HG03469 (cell line): ENCODE data around the gene ZBBX.
"Not testable (repeated sequence)": the region's sequence is repeated elsewhere in the genome, so short reads cannot be mapped to it uniquely, and the experiment has no call there.

Experiments
- ATAC-seq: cut with Tn5 transposase; IDR thresholded peaks from one replicate; pipeline ENCODE4 v1.9.1; 2021; ENCODE audit warnings: mild to moderate bottlenecking, moderate library complexity, moderate number of reproducible peaks; ENCODE audit not compliant: unreplicated experiment

ZBBX gene

GRCh38 chr3:167380004-167380689, at the start of gene ZBBX:
ZBBX (minus strand) TSS chr3:167380297; CDS start chr3:167372901, 7,396 bp downstream.
- peak; percentile 99 for ATAC-seq

GRCh38 chr3:167426962-167427361, 46.9 kb upstream of the ZBBX start:
- ATAC-seq = not testable (repeated sequence)

GRCh38 chr3:167422396-167422795, 42.3 kb upstream of the ZBBX start:
- not testable (repeated sequence) for ATAC-seq

GRCh38 chr3:167409611-167410010, 29.5 kb upstream of the ZBBX start:
- ATAC-seq = no peak

- no peak for ATAC-seq
These were observed 26.9 kb upstream of the ZBBX start for GRCh38 chr3:167406876-167407492.

GRCh38 chr3:167397826-167398225, 17.7 kb upstream of the ZBBX start:
- no peak for ATAC-seq

- no peak for ATAC-seq
These were observed 16.0 kb upstream of the ZBBX start for GRCh38 chr3:167396075-167396474.

- no peak for ATAC-seq
These were observed 13.9 kb upstream of the ZBBX start for GRCh38 chr3:167394003-167394402.

- ATAC-seq = no peak
These were observed 2.1 kb upstream of the ZBBX start for GRCh38 chr3:167382155-167382554.

GRCh38 chr3:167375478-167375877, 4.6 kb downstream of the ZBBX start:
- no peak for ATAC-seq

GRCh38 chr3:167372138-167372537, 8.0 kb downstream of the ZBBX start:
- no peak for ATAC-seq

GRCh38 chr3:167361948-167362347, 18.1 kb downstream of the ZBBX start:
- ATAC-seq = no peak

- no peak for ATAC-seq
These were observed 18.8 kb downstream of the ZBBX start for GRCh38 chr3:167361306-167361705.

- no peak for ATAC-seq
These were observed 24.7 kb downstream of the ZBBX start for GRCh38 chr3:167355446-167355845.

GRCh38 chr3:167354751-167355150, 25.3 kb downstream of the ZBBX start:
- no peak for ATAC-seq

GRCh38 chr3:167350245-167350862, 29.7 kb downstream of the ZBBX start:
- no peak for ATAC-seq

- ATAC-seq = no peak
These were observed 33.9 kb downstream of the ZBBX start for GRCh38 chr3:167346171-167346570.

- ATAC-seq = no peak
These were observed 48.9 kb downstream of the ZBBX start for GRCh38 chr3:167330993-167331785.

- ATAC-seq = no peak
These were observed 56.5 kb downstream of the ZBBX start for GRCh38 chr3:167323572-167323971.

- no peak for ATAC-seq
These were observed 61.0 kb downstream of the ZBBX start for GRCh38 chr3:167318996-167319615.

- peak; percentile 40 for ATAC-seq
These were observed 61.8 kb downstream of the ZBBX start for GRCh38 chr3:167318306-167318705.
